Stimulated activated CD8-positive, alpha-beta memory T cell treated with anti-CD3 and anti-CD28 coated beads, Interleukin-15, amount 100 ng/mL, for 1 hour (primary cell): ENCODE results near the gene SNRNP35.
"Not testable (repeated sequence)": the region's sequence is repeated elsewhere in the genome, so short reads cannot be mapped to it uniquely, and the experiment has no call there.

Source experiments
- DNase-seq: peaks from one replicate; pipeline ENCODE4 v3.0.0-alpha.2; 2020; ENCODE audit warnings: low read depth

Gene SNRNP35

GRCh38 chr12:123449249-123449733, 8.6 kb upstream of the SNRNP35 start:
- DNase-seq: no peak

- no peak for DNase-seq
Observed at GRCh38 chr12:123449856-123450255, 8.1 kb upstream of the SNRNP35 start.

- no peak for DNase-seq
Observed at GRCh38 chr12:123450636-123451035, 7.3 kb upstream of the SNRNP35 start.

- DNase-seq: not testable (repeated sequence)
Observed at GRCh38 chr12:123452276-123452550, 5.7 kb upstream of the SNRNP35 start.

GRCh38 chr12:123453165-123453564, 4.8 kb upstream of the SNRNP35 start:
- DNase-seq: no peak

- DNase-seq: not testable (repeated sequence)
Observed at GRCh38 chr12:123463174-123463573, 5.2 kb downstream of the SNRNP35 start.

- DNase-seq: no peak
Observed at GRCh38 chr12:123465084-123465483, 7.1 kb downstream of the SNRNP35 start.

- DNase-seq: no peak
Observed at GRCh38 chr12:123468786-123469185, 10.8 kb downstream of the SNRNP35 start.

- no peak for DNase-seq
Observed at GRCh38 chr12:123469978-123470377, 12.0 kb downstream of the SNRNP35 start.

GRCh38 chr12:123471374-123472068, 13.6 kb downstream of the SNRNP35 start:
- no peak for DNase-seq

- DNase-seq: no peak
Observed at GRCh38 chr12:123472438-123472849, 14.5 kb downstream of the SNRNP35 start.

GRCh38 chr12:123474485-123475245, 16.7 kb downstream of the SNRNP35 start:
- DNase-seq: no peak

GRCh38 chr12:123475246-123475703, 17.3 kb downstream of the SNRNP35 start:
- no peak for DNase-seq

- DNase-seq: no peak
Observed at GRCh38 chr12:123478069-123478468, 20.1 kb downstream of the SNRNP35 start.

GRCh38 chr12:123478762-123479161, 20.8 kb downstream of the SNRNP35 start:
- DNase-seq: no peak

GRCh38 chr12:123479442-123480180, 21.7 kb downstream of the SNRNP35 start:
- DNase-seq: no peak

GRCh38 chr12:123481251-123481650, 23.3 kb downstream of the SNRNP35 start:
- DNase-seq: not testable (repeated sequence)

- DNase-seq: no peak
Observed at GRCh38 chr12:123482876-123483275, 24.9 kb downstream of the SNRNP35 start.

- DNase-seq: no peak
Observed at GRCh38 chr12:123483602-123484248, 25.8 kb downstream of the SNRNP35 start.

GRCh38 chr12:123485756-123486155, 27.8 kb downstream of the SNRNP35 start:
- no peak for DNase-seq

GRCh38 chr12:123487428-123487827, 29.5 kb downstream of the SNRNP35 start:
- no peak for DNase-seq

GRCh38 chr12:123488539-123489230, 30.7 kb downstream of the SNRNP35 start:
- DNase-seq: no peak
